DMS79 treated with DMSO at 0.1 percent for 48 hours (cell line): ENCODE measurements around the gene NBPF8.
A peak's percentile ranks its signal among the peaks of the same experiment; 100 is the strongest.
"Not testable (repeated sequence)": the region's sequence is repeated elsewhere in the genome, so short reads cannot be mapped to it uniquely, and the experiment has no call there.

Experiments used
- DNase-seq: peaks from one replicate; lab custom pipeline; 2025; lab: John Stamatoyannopoulos, UW

Gene NBPF8

GRCh38 chr1:120414911-120415480 is at the start of gene NBPF8:
TSS of gene NBPF8 (plus strand) at chr1:120415035. CDS start at chr1:120436523, 21,488 bp downstream.
- peak; percentile 2 for DNase-seq

- not testable (repeated sequence) for DNase-seq
Observed at GRCh38 chr1:120367709-120368108, 47.1 kb upstream of the NBPF8 start.

GRCh38 chr1:120386651-120387050 is 28.2 kb upstream of the NBPF8 start:
- not testable (repeated sequence) for DNase-seq

- DNase-seq: peak; percentile 8
Observed at GRCh38 chr1:120388597-120389126, 26.2 kb upstream of the NBPF8 start.

- DNase-seq: not testable (repeated sequence)
Observed at GRCh38 chr1:120391365-120391764, 23.5 kb upstream of the NBPF8 start.

- DNase-seq: not testable (repeated sequence)
Observed at GRCh38 chr1:120393316-120394232, 21.3 kb upstream of the NBPF8 start.

- DNase-seq: not testable (repeated sequence)
Observed at GRCh38 chr1:120405348-120405747, 9.5 kb upstream of the NBPF8 start.

- not testable (repeated sequence) for DNase-seq
Observed at GRCh38 chr1:120414451-120414850, 384 bp upstream of the NBPF8 start.

- DNase-seq: not testable (repeated sequence)
Observed at GRCh38 chr1:120415492-120415961, 692 bp downstream of the NBPF8 start.

- DNase-seq: not testable (repeated sequence)
Observed at GRCh38 chr1:120425063-120425462, 10.2 kb downstream of the NBPF8 start.

GRCh38 chr1:120431626-120432025 is 16.8 kb downstream of the NBPF8 start:
- not testable (repeated sequence) for DNase-seq

- DNase-seq: not testable (repeated sequence)
Observed at GRCh38 chr1:120433831-120434230, 19.0 kb downstream of the NBPF8 start.

GRCh38 chr1:120449124-120449523 is 34.3 kb downstream of the NBPF8 start:
- not testable (repeated sequence) for DNase-seq
